NOMO-1 treated with DMSO at 0.1 percent for 48 hours (cell line): Measurements from ENCODE around the gene IL10.
"Not testable (repeated sequence)": the region's sequence is repeated elsewhere in the genome, so short reads cannot be mapped to it uniquely, and the experiment has no call there.

Source experiments
- DNase-seq: peaks from one replicate; lab custom pipeline; 2025; ENCODE audit not compliant: unreplicated experiment; lab: John Stamatoyannopoulos, UW

The IL10 gene

GRCh38 chr1:206794294-206794908, 22.1 kb upstream of the IL10 start:
- DNase-seq: no peak

- no peak for DNase-seq
Observed at GRCh38 chr1:206793620-206794019, 21.3 kb upstream of the IL10 start.

- no peak for DNase-seq
Observed at GRCh38 chr1:206792939-206793607, 20.8 kb upstream of the IL10 start.

- DNase-seq: no peak
Observed at GRCh38 chr1:206790502-206791250, 18.4 kb upstream of the IL10 start.

- DNase-seq: no peak
Observed at GRCh38 chr1:206788487-206789050, 16.3 kb upstream of the IL10 start.

GRCh38 chr1:206787891-206788290, 15.6 kb upstream of the IL10 start:
- DNase-seq: no peak

GRCh38 chr1:206786212-206786886, 14.1 kb upstream of the IL10 start:
- DNase-seq: no peak

- DNase-seq: no peak
Observed at GRCh38 chr1:206785182-206785765, 13.0 kb upstream of the IL10 start.

- no peak for DNase-seq
Observed at GRCh38 chr1:206784471-206784903, 12.2 kb upstream of the IL10 start.

GRCh38 chr1:206783506-206783905, 11.2 kb upstream of the IL10 start:
- DNase-seq: no peak

GRCh38 chr1:206782448-206782847, 10.2 kb upstream of the IL10 start:
- peak; percentile 44 for DNase-seq

- DNase-seq: peak; percentile 84
Observed at GRCh38 chr1:206779638-206780037, 7.3 kb upstream of the IL10 start.

GRCh38 chr1:206778911-206779310, 6.6 kb upstream of the IL10 start:
- DNase-seq: not testable (repeated sequence)

- DNase-seq: no peak
Observed at GRCh38 chr1:206778031-206778430, 5.7 kb upstream of the IL10 start.

- DNase-seq: no peak
Observed at GRCh38 chr1:206776229-206776628, 3.9 kb upstream of the IL10 start.

- DNase-seq: peak; percentile 39
Observed at GRCh38 chr1:206774093-206774492, 1.8 kb upstream of the IL10 start.

- DNase-seq: no peak
Observed at GRCh38 chr1:206771338-206771692, 979 bp downstream of the IL10 start.

GRCh38 chr1:206770531-206771337, 1.6 kb downstream of the IL10 start, which contains the start of gene IL19:
Gene IL19, plus strand, starts transcription at chr1:206770773. Its CDS starts 65,890 bp downstream, at chr1:206836663.
- DNase-seq: peak; percentile 59

- DNase-seq: no peak
Observed at GRCh38 chr1:206769304-206769731, 3.0 kb downstream of the IL10 start.
